NCI-H1105 treated with DMSO at 0.1 percent for 48 hours (cell line): ENCODE measurements around the gene KAT8.
"Not testable (repeated sequence)": the region's sequence is repeated elsewhere in the genome, so short reads cannot be mapped to it uniquely, and the experiment has no call there.

Source experiments
- DNase-seq: peaks from one replicate; lab custom pipeline; 2025; lab: John Stamatoyannopoulos, UW

KAT8 gene

GRCh38 chr16:31131841-31132271 lies 14.4 kb downstream of the KAT8 start:
- no peak for DNase-seq

GRCh38 chr16:31132303-31132979 lies 15.0 kb downstream of the KAT8 start:
- DNase-seq: no peak

- DNase-seq: no peak
Observed at GRCh38 chr16:31133046-31133501, 15.6 kb downstream of the KAT8 start.

GRCh38 chr16:31134091-31134571 lies 16.7 kb downstream of the KAT8 start:
- peak; percentile 4 for DNase-seq

GRCh38 chr16:31134625-31135534 lies 17.4 kb downstream of the KAT8 start:
- DNase-seq: peak; percentile 89

GRCh38 chr16:31135535-31136286 lies 18.2 kb downstream of the KAT8 start, which contains the start of gene PRSS8:
TSS of gene PRSS8 (minus strand) at chr16:31135727. CDS start at chr16:31135498, 229 bp downstream.
- no peak for DNase-seq

GRCh38 chr16:31136287-31136662 lies 18.8 kb downstream of the KAT8 start:
- DNase-seq: no peak

- not testable (repeated sequence) for DNase-seq
Observed at GRCh38 chr16:31136822-31137499, 19.5 kb downstream of the KAT8 start.

- no peak for DNase-seq
Observed at GRCh38 chr16:31138621-31139578, 21.4 kb downstream of the KAT8 start.

- not testable (repeated sequence) for DNase-seq
Observed at GRCh38 chr16:31141071-31141469, 23.6 kb downstream of the KAT8 start.

- DNase-seq: no peak
Observed at GRCh38 chr16:31141489-31142108, 24.1 kb downstream of the KAT8 start.

- DNase-seq: peak; percentile 96
Observed at GRCh38 chr16:31142109-31143010, 24.9 kb downstream of the KAT8 start.

GRCh38 chr16:31143011-31143693 lies 25.7 kb downstream of the KAT8 start:
- no peak for DNase-seq

GRCh38 chr16:31143694-31144148 lies 26.3 kb downstream of the KAT8 start:
- no peak for DNase-seq

- DNase-seq: not testable (repeated sequence)
Observed at GRCh38 chr16:31144418-31144817, 27.0 kb downstream of the KAT8 start.

GRCh38 chr16:31145398-31145990 lies 28.0 kb downstream of the KAT8 start:
- DNase-seq: no peak

- no peak for DNase-seq
Observed at GRCh38 chr16:31147574-31147973, 30.1 kb downstream of the KAT8 start.

- no peak for DNase-seq
Observed at GRCh38 chr16:31148281-31148728, 30.8 kb downstream of the KAT8 start.
